Smooth muscle cell (in vitro differentiated cells): ENCODE data around the gene ACSS3. TPM values are rescaled to one million over a fixed set of nuclear protein-coding genes. Genes with fewer than 3 reads are reported as not detected.

Source experiments
- DNase-seq: peaks from one replicate; lab custom pipeline; 2025; ENCODE audit not compliant: unreplicated experiment; lab: John Stamatoyannopoulos, UW
- H2AFZ ChIP-seq: fragments of 200-600 bp; sonication (generic); 2 replicates; pipeline ENCODE4 v1.6.0; 2016; ENCODE audit warnings: antibody characterized with exemption, low read depth, mild to moderate bottlenecking
- H3F3A ChIP-seq: fragments of 200-600 bp; sonication (generic); 2 replicates; pipeline ENCODE4 v1.6.0; 2017; ENCODE audit warnings: antibody characterized with exemption, low read depth
- H3K27ac ChIP-seq: fragments of 200-600 bp; sonication (generic); 2 replicates; pipeline ENCODE4 v1.5.1; 2016; ENCODE audit warnings: low read depth, mild to moderate bottlenecking
- H3K27me3 ChIP-seq: fragments of 200-600 bp; sonication (generic); 2 replicates; pipeline ENCODE4 v1.6.1; 2016; ENCODE audit warnings: low read depth, mild to moderate bottlenecking
- H3K36me3 ChIP-seq: fragments of 200-600 bp; sonication (generic); 2 replicates; pipeline ENCODE4 v1.5.1; 2016; ENCODE audit warnings: low read depth
- H3K4me1 ChIP-seq: fragments of 200-600 bp; sonication (generic); 2 replicates; pipeline ENCODE4 v1.5.1; 2016; ENCODE audit warnings: low read depth
- H3K4me2 ChIP-seq: fragments of 200-600 bp; sonication (generic); 2 replicates; pipeline ENCODE4 v1.6.0; 2016; ENCODE audit warnings: mild to moderate bottlenecking
- H3K4me3 ChIP-seq: fragments of 200-600 bp; sonication (generic); 2 replicates; pipeline ENCODE4 v1.5.1; 2016; ENCODE audit warnings: mild to moderate bottlenecking
- H3K79me2 ChIP-seq: fragments of 200-600 bp; sonication (generic); 2 replicates; pipeline ENCODE4 v1.6.0; 2016; ENCODE audit warnings: low read depth, mild to moderate bottlenecking
- H3K9ac ChIP-seq: fragments of 200-600 bp; sonication (generic); 2 replicates; pipeline ENCODE4 v1.6.0; 2016; ENCODE audit warnings: low read depth
- H3K9me3 ChIP-seq: fragments of 200-600 bp; sonication (generic); replicated peaks from 2 replicates; pipeline ENCODE4 v1.5.1; 2016; ENCODE audit warnings: low read depth
- H4K20me1 ChIP-seq: fragments of 200-600 bp; sonication (generic); 2 replicates; pipeline ENCODE4 v1.6.0; 2016; ENCODE audit warnings: low read depth
- WGBS: methylation state at CpG from one replicate; pipeline ENCODE4 v1.1.7; 2016; ENCODE audit warnings: low lambda C conversion rate; 5-methylcytosine and 5-hydroxymethylcytosine counted together
- polyA plus RNA-seq: library from polyadenylated mRNA; unstranded; fragments of >200 nt; fragmentation: Nextera tagmentation; extraction: Ambion mirVana; gene quantifications from 2 replicates; pipeline ENCODE4 v1.2.1, GENCODE V29; 2016
- total RNA-seq: library from RNA; depleted of rRNA; stranded (reverse); fragments of >200 nt; gene quantifications from 2 replicates; pipeline ENCODE4 v1.2.3, GENCODE V29; 2014
- TF ChIP-seq, protein P1 (sequence below): fragments of 200-600 bp; sonication (generic); IDR thresholded peaks from 2 replicates; pipeline ENCODE4 v1.5.1; 2017; ENCODE audit warnings: borderline replicate concordance, mild to moderate bottlenecking, antibody characterized with exemption; ENCODE audit not compliant: insufficient read depth, poor library complexity, severe bottlenecking

ACSS3 gene
- total and polyA plus RNA-seq, 2 experiments from 2014 or later, result 6.4 to 8.0 TPM

DNA sequence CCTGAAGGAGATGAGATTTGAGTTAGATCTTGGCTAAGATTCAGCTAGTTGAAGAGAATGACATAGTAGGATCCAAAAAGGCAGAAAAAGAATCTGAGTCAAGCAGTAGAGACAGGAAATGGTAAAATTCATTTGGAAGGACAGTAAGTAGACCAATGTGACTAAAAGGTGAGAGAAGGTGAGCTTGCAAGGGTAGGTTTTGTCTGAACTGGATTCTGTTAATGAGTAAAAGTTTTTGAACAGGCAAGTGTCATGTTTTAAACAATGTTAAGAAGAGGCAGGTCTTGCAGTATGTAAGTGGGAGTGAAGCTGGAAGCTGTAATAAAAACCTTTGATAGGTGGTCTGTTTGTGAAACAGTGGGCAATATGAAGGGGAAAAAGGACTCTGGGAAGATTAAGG, 58.6 kb downstream of the ACSS3 start:
- Histone ChIP-seq H3K79me2 (no peaks in the 10 kb centered on the region), H3K27ac (no peak overlapping the region), H3K9ac (no peak overlapping the region), H3K4me1 (no peaks in the 10 kb centered on the region), H4K20me1 (no peaks in the 10 kb centered on the region), H3K9me3 (no peaks in the 10 kb centered on the region), H3K27me3 (no peaks in the 10 kb centered on the region), H3K36me3 (no peaks in the 10 kb centered on the region), H3K4me3 (no peak overlapping the region), H2AFZ (no peak overlapping the region), H3F3A (no peaks in the 10 kb centered on the region), H3K4me2 (no peak overlapping the region)
- DNase-seq, result no peak
- TF ChIP-seq, protein P1, sequence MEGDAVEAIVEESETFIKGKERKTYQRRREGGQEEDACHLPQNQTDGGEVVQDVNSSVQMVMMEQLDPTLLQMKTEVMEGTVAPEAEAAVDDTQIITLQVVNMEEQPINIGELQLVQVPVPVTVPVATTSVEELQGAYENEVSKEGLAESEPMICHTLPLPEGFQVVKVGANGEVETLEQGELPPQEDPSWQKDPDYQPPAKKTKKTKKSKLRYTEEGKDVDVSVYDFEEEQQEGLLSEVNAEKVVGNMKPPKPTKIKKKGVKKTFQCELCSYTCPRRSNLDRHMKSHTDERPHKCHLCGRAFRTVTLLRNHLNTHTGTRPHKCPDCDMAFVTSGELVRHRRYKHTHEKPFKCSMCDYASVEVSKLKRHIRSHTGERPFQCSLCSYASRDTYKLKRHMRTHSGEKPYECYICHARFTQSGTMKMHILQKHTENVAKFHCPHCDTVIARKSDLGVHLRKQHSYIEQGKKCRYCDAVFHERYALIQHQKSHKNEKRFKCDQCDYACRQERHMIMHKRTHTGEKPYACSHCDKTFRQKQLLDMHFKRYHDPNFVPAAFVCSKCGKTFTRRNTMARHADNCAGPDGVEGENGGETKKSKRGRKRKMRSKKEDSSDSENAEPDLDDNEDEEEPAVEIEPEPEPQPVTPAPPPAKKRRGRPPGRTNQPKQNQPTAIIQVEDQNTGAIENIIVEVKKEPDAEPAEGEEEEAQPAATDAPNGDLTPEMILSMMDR, result no peak

DNA sequence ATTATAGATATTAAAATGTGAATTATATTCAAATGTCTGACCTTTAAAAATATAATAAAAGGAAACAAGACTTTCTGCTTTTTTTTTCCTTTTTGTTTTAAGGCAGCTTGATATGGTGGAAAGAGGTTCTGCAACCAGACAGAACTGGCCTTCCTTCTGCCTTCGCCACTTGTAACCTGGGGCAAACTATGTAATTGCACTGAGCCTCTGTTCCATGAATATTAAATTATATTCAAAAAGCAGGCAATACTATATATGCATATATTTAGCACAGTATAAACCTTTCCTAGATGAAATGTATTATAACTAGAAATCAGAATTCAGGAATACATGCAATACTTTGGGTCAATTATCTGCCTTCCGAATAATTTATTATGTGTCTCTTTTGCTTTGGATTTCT, 59.9 kb downstream of the ACSS3 start:
- no peak overlapping the region for H3K4me2 ChIP-seq
- no peaks in the 10 kb centered on the region for H3K27me3 ChIP-seq
- no peaks in the 10 kb centered on the region for H3K9me3 ChIP-seq
- no peaks in the 10 kb centered on the region for H3K79me2 ChIP-seq
- DNase-seq, result no peak
- H2AFZ ChIP-seq, result no peak overlapping the region
- H3K36me3 ChIP-seq, result no peaks in the 10 kb centered on the region
- H4K20me1 ChIP-seq, result no peaks in the 10 kb centered on the region
- no peaks in the 10 kb centered on the region for H3K4me1 ChIP-seq
- WGBS, result 96% methylated on average over 2 of the region's 2 CpGs
- H3K9ac ChIP-seq, result no peak overlapping the region
- no peak overlapping the region for H3K4me3 ChIP-seq
- TF ChIP-seq, protein P1, result no peak
- no peaks in the 10 kb centered on the region for H3F3A ChIP-seq
- H3K27ac ChIP-seq, result no peak overlapping the region

GRCh38 chr12:81141217-81141616, 63.3 kb downstream of the ACSS3 start:
- H3K79me2 ChIP-seq, result no peaks in the 10 kb centered on the region
- H3K27me3 ChIP-seq, result no peaks in the 10 kb centered on the region
- 89% methylated on average over 1 of the region's 1 CpG for WGBS
- no peaks in the 10 kb centered on the region for H3K9me3 ChIP-seq
- TF ChIP-seq, protein P1, result no peak
- H2AFZ ChIP-seq, result no peak overlapping the region
- no peaks in the 10 kb centered on the region for H3K36me3 ChIP-seq
- no peak for DNase-seq
- H3K4me3 ChIP-seq, result no peak overlapping the region
- no peaks in the 10 kb centered on the region for H4K20me1 ChIP-seq
- no peak overlapping the region for H3K9ac ChIP-seq
- no peak overlapping the region for H3K27ac ChIP-seq
- H3F3A ChIP-seq, result no peaks in the 10 kb centered on the region
- no peaks in the 10 kb centered on the region for H3K4me1 ChIP-seq
- H3K4me2 ChIP-seq, result no peak overlapping the region

DNA sequence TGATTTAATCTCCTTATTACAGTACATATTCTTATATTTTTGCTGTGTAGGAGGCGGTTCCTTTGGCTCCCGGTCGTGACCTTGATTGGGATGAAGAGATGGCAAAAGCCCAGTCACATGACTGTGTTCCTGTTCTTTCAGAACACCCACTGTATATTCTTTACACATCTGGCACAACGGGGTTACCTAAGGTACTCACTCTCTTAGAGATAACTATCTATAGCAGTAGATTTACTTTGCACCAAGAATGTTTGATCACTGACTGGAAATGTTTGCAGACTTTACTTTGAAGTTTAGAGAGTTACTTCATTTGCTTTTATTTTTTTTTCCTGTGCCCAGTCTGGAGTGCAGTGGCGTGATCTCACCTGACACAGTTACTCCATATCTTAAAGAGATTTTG, 65.2 kb downstream of the ACSS3 start:
- Histone ChIP-seq H3K4me2 (no peak overlapping the region), H3K9ac (no peak overlapping the region), H2AFZ (no peak overlapping the region), H3F3A (no peaks in the 10 kb centered on the region), H3K79me2 (no peaks in the 10 kb centered on the region), H4K20me1 (no peaks in the 10 kb centered on the region), H3K27ac (no peak overlapping the region), H3K36me3 (no peaks in the 10 kb centered on the region), H3K4me1 (no peaks in the 10 kb centered on the region), H3K4me3 (no peak overlapping the region), H3K27me3 (no peaks in the 10 kb centered on the region), H3K9me3 (no peaks in the 10 kb centered on the region)
- 90% methylated on average over 5 of the region's 5 CpGs for WGBS
- DNase-seq, result no peak
- TF ChIP-seq, protein P1, result no peak
